ENCODE data around the gene C15orf61.

The C15orf61 gene

DNA sequence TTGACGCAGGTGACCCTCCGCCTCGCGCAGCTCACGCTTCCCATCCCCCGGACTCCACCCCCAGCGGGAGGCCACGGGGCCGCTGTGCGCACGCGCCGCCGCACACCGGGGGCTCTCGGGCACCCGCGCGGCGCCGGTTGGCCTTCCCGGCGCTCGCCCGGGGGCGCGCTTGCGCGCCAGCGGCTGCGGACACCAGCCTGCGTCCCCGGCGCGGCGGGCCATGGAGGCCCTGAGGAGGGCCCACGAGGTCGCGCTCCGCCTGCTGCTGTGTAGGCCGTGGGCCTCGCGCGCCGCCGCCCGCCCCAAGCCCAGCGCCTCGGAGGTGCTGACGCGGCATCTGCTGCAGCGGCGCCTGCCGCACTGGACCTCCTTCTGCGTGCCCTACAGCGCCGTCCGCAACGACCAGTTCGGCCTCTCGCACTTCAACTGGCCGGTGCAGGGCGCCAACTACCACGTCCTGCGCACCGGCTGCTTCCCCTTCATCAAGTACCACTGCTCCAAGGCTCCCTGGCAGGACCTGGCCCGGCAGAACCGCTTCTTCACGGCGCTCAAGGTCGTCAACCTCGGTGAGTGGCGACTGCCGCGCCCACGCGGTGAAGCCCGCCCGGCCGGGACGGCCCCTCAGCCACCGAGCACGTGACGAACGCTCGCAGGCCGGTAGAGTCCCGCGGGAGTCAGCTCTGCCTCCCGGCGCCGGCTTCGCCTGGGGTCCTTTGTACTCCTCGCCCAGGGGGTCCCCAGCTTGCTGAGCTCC is at the start of gene C15orf61:
C15orf61 (plus strand) TSS at position 103 of the 754 bp plus-strand sequence; CDS start at position 221, 118 bp downstream.
- DNase-seq = peak; percentile 85 to 87

DNA sequence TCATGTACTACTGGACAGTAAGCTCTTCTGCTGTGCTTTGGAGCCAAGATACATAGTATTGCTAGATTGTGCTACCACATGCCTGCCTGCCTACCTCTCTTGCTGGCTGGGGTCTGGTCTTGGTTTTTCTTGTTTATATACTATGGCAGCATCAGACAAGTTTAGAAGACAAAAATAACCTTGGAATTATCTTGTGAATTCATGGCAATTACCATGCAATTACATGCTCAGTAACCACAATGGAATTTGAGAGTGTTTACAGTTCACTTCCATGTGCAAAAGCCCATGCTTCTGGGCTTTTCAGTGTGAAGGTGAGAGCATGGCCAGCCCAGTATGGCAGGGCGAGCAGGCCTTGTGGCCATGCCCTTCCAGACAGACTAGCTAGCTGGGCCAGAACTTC is 48.0 kb upstream of the C15orf61 start:
- DNase-seq = no peak

DNA sequence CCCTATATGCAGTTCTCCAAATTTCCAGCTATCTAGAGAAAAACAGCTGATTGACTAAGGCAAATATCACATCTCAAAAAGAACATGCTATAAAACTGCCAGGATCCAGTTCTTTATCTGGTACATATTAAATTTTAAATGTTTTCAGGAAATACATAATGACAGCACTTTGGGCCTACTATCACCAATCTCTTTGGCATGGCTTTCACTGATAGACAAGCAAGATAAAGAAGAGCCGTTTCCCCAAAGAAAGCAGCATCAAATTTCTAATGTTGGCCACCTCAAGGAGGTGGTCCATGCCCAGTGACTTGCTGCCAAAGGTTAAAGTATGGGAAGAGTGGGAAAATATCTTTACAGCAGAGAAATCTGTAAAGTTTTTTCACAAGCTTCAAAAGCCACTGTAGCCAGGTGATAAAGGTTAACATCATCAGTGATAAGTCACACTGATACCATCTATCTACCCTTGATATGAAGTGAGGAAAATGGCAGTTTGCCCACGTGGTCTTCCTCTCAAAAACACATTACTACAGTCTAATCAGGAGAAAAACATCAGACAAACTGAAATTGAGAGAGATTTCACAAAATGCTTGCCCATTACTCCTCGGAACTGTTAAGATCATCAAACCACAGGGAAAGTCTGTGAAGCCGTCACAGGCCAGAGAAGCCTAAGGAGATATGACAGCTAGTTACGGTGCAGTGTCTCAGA is 46.4 kb upstream of the C15orf61 start:
- DNase-seq = no peak

DNA sequence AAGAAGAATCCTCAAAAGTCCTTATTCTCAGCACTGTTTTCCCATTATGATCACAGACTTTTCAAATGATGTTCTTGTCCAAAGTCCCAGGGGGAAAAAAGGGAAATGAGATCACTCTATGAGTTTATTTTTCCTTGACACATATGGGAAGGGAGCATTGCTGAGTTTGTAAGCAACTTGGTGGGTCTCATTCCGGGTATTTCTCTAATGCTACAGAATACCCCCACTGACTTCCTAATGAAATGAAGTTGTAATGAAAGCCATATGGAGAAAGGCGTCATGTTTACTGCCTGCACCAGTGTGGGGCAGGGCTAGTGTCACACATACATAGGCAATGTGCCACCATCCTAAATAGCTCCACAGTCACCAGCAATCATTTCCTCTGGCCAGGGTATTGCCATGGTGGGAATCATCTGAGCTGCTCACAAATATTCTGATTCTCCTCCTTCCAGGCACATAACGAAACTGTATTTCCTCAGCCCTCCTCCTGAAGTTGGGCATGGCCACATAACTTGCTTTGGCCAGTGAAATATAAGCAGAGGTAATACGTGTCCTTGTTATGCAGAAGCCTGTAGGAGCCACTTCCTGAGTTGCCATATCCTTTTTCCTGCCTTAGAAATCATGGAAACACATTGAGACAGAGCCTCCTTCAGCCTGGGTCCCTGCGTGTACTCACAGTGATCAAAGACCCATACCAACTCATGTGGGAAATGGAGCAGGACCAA is 41.0 kb upstream of the C15orf61 start:
- no peak for DNase-seq

DNA sequence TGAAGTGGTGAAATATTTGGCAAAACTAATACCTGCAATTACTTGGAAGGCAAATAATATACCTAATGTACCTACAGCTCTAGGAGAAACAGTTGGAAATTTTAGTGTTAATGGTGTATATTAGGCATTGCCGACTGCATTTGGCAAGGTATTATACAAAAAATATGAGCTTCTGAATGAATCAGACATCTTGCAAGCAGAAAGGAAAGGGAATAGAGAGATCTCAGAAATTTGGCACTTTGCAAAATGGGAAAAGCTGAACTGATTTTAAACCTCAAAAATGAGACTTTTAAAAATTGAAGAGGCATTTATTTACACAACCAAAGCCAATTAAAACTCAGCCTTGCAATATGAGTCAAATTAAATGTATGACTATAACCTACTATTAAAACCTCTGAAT is 40.2 kb upstream of the C15orf61 start:
- no peak for DNase-seq

DNA sequence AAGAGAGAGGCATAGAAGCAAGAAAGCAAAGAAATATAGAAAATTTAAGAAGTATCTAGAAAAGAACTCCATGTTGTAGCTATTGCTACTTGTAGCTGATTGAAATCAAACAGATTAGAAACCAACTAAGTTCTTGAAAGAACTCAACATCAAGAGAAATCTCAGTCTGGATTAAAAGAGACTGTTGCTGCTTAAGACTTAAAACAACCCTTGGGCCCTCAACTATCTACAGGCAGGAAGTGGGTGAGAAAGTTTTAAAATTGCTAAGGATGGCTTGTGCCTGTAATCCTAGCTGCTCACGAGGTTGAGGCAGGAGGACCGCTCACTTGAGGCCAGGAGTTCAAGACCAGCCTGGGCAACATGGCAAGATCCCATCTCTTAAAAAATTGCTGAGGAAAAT is 39.3 kb upstream of the C15orf61 start:
- no peak for DNase-seq

DNA sequence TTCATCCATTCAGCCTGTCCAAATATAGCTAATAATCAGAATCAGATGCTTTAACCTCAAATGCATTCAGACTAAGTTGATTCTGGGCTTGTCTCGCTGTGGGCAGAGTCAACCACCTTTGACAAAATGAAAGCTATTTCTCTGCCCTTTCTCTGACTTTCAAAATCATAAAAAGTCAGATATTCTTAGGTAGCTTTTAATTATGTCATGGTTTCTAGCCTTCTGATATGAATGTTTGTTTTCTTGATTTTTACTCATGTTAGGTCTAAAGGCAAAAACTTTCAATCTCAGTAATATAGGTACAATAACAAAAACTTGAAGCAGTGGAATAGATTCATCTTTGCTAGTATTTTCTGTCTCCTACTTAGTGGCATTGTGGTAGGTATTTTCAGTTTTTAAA is 25.3 kb upstream of the C15orf61 start:
- no peak for DNase-seq

DNA sequence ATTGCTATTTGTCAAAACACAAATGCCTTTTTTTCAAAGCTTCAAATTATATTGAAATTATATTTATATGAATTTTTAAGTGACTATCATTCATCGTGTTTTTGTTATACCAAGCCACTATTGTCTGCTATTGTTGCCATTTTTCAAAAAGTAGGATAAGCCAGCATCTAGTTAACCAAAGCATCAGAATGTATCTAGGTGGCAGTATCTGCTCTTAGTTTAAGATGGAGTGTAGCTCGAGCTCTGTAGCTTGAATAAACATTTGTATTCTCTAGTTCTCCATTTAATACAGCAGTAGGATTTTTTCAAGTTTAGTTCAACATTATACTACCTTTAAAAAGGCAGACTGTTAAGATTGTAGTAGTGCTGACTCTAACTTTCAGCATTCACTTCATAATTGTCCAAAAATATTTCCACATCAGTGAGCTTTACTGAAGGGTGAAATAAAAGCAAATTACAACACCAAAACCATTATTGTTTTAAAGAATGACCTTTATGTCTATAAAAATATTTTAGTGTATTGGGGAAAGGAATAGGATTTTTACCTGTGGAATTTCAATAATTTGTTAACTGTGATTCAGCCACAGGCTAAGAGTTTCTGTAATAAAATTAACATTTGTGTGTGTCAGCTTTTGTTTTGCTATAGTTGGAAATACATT is 19.6 kb upstream of the C15orf61 start:
- no peak for DNase-seq

DNA sequence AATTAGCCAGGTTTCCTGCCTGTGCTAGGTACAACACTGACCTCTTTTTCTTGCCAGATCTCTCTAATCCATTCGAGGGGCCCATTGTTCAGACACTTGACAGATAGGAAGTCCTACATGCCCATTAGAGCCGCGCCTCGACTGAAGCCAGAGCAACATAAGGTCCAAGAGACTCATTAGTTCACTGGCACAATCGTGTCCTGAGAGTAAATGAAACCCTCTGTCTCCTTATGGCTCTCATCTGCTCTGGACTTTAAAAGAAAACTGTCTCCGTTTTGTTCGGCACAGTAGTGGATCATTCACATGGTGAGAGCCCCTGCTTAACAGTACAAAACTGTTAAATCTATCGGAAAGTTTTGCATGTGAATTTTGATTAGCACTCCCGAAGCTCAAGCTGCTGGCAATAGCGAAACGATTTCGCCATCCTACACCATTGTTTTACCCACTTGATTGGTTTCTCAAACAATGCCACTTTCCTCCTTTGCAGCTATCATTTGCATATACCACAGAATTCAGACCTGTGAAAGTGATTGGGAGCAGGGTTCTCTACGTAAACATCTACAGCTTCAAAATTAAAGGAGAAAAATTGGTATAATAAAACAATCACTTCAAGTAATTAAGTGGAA is 19.0 kb upstream of the C15orf61 start:
- DNase-seq = no peak

DNA sequence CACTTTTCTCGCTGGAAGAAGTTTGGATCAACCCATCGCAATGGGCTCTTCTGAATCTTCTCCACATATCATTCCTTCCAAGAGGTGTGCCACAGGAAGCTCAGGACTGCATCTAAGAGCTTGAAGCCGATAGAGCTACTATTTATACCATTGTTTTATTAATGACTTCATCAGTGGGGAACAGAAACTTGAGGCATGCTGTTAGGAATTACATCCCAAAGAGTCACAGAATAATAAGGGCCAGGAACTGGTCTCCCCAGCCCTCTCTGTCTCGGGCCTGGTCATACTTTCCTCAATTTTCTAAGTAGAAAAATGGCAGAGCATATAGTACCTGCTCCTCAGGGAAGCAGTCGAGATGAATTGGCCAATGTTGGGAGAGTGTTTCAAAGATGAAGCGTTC is 16.9 kb upstream of the C15orf61 start:
- DNase-seq = no peak

DNA sequence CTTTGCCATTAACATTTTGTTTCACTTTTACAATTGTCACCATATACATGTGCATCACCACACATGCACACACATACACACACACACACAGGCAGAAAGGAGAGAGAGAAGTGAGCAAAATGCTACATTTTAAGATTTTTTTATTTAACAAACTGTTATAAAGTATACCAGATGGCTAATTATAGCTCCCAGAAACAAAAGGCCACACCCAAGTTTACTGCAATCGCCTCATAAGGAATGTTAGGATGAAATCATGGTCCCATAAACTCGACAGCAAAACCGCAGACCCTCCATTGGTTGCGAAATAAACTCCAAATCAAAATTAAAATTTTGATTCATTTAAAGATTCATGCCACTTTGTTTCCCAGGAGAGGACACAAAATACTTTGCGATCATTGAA is 16.1 kb upstream of the C15orf61 start:
- DNase-seq = no peak

DNA sequence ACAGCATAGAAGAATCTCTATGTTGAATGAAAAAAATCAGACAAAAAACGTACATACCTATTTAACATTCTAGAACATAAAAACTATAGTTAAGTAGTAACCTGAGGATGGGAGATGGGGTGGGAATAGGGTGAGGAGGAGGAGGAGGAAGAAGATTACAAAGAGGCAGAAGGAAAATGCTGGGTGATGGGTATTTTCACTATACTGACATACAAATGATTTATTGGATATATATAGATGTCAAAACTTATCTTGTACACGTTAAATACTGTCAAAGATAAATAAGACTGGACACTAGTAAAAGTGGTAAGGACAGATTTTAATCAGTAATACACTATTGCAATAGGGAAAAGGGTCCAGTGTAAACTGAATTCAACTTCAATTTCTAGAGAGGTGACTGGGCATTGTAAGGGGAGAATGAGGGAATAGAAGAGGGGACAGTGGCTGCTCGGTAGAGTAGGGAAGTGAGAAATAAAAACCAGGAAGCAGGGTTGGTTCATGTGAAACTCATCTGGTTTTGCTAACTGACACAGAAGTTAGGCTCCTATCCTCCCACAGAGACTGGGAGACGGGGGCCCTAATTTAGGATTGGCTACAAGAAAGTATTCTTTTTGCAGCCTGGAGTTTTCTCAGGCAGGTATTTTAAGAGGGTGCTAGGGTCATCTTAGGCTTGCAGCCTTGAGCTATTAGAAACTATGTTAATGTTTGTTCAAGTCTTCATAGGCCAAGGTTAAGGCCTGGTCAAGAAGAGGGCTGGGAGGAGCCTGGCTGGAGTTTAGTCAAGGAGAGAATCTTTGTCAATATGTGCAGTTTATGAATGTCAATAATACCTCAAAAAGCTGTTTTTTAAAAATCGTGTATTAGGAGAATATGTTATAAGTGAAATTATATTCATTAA is 15.0 kb upstream of the C15orf61 start:
- DNase-seq = no peak

DNA sequence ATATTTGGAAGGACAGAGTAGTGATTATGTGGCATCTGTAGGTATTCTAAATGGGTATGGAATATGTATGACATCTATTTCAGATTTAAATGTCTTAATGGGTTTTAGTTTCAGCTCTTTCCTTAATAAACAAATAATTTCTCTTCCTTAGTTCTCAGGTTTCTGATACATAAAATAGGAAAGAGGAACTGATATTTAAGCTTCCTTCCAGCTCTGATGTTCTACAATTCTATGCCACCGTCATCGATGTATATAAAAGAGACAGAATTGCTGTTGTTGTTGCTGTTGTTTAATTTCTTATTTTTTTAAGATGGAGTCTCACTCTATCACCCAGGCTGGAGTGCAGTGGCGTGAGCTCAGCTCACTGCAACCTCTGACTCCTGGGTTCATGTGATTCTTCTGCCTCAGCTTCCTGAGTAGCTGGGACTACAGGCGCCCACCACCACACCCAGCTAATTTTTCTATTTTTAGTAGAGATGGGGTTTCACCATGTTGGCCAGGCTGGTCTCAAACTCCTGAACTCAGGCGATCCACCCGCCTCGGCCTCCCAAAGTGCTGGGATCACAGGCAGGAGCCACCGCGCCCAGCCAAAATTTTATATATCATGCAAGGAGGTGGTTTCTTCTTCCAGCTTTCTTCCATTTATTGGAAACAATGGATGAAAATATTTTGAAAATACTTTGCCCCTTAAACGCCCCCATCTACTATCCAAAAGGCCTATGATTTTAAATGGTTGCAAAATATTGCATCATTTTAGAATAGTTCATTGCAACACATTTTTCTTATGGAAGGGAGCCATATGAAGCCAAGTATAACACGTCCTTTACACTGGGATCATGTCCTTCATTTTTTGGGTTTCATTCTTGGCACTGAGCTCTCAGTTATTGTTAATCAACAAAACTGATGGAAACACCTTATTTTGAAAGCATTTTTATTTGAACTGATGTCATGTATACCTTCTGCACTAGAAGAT is 13.9 kb upstream of the C15orf61 start:
- DNase-seq = no peak

DNA sequence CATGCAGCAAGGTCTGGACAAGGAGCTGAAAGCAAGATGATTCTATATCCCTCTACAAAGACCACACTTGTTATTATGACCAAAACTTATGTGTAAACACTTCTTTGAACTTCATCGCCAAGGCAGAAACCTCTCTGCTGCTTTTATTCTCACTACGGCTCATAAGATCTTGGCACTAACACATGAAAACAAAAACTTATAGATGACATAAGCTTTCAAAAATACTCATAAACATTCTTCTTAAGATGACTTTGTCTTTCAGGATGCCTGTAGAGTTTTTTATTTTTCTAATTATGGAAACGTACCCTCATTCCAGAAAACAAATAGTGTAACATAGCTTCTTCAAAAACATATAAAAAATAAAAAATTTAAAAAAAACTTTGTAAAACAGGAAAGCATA is 12.5 kb upstream of the C15orf61 start:
- no peak for DNase-seq

DNA sequence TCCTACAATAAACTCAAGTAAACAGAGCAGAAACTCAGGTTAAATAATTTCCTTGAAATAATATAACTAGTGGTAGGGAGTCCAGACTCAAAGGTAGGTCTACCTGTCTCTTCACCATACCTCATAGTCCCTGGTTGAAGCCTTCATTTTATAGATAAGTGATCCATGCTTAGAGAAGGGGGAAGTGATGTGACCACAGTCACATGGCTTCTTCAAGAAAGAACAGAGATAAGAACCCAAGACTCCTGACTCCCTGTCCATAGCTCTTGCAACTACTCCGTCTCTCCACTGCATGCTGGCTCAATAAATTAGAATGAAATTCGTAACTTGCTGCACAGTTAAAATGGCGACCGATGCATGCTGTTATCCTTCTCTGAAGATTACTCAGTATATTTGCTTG is 11.0 kb upstream of the C15orf61 start:
- DNase-seq = no peak

DNA sequence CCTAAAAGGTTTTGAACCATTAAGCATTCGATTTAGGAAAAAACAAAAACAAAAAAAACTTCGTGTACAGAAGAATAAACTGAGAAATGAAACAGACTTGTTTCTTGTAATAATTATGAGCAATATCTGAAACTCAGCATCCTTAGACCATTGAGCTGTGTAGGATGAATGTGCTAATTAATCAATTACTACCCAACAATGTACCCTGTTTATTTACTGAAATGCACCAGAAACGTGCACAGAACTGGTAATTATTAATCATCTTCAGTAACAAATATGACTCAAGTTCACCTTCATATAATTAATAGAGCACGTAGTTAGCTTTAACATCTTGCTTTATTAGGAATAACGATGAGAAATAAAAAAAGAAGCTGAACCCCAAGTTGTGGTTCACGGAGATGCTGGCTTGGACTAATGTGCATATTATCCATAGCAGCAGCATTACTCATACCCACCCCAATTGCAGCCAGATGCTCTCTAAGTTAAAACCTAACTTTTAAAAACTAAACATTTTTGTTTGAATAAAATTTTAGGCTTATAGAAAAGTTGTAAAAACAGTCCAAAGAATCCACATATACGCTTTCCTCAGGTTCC is 10.2 kb upstream of the C15orf61 start:
- DNase-seq = no peak

DNA sequence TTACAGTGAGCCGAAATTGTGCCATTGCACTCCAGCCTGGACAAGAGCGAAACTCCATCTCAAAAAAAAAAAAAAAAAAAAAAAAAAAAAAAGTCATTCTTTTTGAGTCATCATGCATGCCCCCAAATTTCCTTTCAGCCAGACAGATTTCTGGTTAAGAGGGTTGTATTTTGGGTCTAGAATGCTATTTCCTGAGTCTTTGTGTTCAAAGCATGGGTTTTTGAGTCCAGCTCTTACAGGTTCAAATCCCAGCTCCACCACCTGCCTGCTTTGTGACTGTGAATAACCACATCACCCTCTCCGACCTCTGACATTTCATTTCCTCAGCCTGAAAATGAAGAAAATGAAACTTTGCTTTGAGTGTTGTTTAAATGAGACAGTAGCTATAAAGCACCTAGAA is 9.3 kb upstream of the C15orf61 start:
- no peak for DNase-seq

DNA sequence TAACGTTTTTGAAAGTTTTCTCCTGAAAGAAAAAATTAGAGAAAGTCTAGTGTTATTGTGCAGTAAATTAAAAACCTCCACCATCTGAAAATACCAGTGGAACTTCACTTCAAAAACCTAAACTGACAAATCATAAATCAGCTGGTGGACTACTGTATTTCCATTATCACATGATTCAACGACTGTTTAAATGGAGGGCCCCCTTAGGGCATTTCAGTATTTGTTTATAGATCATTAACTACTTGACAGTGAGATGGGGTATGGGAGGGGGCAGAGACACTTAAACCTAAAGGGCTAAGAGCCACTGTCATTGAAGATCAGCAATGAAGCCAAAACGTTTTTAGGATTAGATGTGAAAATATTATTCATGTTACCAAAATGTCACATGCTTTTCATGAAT is 8.8 kb upstream of the C15orf61 start:
- no peak for DNase-seq

DNA sequence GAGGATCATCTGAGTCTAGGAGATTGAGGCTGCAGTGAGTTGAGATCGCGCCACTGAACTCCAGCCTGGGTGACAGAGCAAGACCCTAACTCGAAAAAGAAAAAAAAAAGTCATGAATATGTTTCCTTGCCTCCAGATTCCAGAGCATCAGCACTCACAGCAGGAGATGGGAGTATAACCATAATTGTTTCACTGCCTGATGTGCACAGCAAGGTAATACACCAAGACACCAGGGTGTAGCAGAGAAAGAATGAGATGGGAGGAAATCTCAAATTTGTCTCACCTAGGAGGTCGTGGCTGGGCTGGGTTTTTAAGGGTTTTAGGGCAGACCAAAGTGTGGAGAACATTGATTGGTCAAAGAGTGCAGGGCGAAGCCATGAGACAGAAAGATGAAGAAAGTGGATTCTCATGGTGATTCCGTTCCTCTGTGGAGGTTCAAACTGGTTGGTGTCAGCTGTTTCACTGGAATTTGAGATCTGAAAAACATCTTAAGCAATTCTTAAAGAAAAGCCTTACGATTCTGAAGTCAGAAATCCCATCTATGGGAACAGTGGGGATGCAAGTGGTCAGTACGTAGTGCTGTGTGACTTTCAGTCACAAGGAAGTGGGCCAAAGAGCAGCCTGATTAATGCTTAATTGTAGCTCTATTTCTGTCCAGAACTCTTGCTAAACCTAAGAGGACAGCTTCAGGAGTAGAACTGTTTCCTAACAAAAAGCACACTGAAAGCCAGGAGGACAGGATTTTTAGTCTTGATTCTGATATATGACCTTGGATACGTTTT is 7.8 kb upstream of the C15orf61 start:
- DNase-seq = no peak
